Measurements from ENCODE around the gene AGO1. TPM values are rescaled to one million over a fixed set of nuclear protein-coding genes. Genes with fewer than 3 reads are reported as not detected.

The AGO1 gene
- total and polyA plus RNA-seq, 2 of the 13 experiments (the other 11 are each of a cell fraction or from before 2014, with no cell fraction given), result 9.2 to 18.6 TPM

DNA sequence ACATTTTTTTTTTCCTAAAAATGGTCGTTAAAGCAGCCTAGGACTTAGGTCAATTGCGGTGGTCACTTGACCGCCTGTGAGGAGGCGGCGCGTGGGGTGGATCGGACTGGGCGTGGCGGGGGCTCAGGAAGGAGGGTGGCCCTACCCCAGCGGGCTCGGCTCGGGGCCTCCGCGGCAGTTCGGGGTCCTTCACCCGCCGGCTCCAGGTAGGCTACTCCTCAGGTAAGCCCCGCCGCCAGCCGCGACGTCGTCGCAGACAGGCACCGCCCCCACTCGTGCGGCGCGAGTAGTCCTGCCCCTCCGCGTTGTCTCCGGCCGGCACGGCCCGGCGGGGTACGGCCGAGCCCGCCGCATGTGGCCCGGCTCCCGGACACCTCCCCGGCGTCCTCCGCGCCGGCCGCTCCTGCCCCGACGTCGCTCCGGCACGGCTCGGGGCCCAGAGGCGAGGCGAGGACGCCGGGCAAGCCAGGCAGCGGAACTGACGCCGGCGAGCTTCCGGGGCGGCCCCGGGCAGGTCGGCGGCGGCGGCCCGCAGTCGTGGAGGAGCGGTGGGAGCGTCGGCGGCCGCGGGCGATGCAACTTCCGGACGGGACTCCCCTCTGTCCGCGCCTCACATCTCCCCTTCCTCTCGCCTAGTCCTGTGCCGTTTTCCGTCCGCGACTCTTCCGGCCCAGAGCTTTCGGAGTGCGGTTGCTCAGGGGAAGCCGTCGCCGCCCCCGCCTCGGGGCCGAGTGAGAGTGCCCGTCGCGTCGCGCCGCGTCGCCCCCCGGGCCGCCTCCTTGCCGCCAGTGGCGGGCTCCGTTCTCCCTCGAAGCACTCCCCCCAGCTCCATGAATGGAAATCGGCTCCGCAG is 47.8 kb downstream of the AGO1 start, which contains the start of gene AGO3 (continued):
- TF ChIP-seq, protein P1, sequence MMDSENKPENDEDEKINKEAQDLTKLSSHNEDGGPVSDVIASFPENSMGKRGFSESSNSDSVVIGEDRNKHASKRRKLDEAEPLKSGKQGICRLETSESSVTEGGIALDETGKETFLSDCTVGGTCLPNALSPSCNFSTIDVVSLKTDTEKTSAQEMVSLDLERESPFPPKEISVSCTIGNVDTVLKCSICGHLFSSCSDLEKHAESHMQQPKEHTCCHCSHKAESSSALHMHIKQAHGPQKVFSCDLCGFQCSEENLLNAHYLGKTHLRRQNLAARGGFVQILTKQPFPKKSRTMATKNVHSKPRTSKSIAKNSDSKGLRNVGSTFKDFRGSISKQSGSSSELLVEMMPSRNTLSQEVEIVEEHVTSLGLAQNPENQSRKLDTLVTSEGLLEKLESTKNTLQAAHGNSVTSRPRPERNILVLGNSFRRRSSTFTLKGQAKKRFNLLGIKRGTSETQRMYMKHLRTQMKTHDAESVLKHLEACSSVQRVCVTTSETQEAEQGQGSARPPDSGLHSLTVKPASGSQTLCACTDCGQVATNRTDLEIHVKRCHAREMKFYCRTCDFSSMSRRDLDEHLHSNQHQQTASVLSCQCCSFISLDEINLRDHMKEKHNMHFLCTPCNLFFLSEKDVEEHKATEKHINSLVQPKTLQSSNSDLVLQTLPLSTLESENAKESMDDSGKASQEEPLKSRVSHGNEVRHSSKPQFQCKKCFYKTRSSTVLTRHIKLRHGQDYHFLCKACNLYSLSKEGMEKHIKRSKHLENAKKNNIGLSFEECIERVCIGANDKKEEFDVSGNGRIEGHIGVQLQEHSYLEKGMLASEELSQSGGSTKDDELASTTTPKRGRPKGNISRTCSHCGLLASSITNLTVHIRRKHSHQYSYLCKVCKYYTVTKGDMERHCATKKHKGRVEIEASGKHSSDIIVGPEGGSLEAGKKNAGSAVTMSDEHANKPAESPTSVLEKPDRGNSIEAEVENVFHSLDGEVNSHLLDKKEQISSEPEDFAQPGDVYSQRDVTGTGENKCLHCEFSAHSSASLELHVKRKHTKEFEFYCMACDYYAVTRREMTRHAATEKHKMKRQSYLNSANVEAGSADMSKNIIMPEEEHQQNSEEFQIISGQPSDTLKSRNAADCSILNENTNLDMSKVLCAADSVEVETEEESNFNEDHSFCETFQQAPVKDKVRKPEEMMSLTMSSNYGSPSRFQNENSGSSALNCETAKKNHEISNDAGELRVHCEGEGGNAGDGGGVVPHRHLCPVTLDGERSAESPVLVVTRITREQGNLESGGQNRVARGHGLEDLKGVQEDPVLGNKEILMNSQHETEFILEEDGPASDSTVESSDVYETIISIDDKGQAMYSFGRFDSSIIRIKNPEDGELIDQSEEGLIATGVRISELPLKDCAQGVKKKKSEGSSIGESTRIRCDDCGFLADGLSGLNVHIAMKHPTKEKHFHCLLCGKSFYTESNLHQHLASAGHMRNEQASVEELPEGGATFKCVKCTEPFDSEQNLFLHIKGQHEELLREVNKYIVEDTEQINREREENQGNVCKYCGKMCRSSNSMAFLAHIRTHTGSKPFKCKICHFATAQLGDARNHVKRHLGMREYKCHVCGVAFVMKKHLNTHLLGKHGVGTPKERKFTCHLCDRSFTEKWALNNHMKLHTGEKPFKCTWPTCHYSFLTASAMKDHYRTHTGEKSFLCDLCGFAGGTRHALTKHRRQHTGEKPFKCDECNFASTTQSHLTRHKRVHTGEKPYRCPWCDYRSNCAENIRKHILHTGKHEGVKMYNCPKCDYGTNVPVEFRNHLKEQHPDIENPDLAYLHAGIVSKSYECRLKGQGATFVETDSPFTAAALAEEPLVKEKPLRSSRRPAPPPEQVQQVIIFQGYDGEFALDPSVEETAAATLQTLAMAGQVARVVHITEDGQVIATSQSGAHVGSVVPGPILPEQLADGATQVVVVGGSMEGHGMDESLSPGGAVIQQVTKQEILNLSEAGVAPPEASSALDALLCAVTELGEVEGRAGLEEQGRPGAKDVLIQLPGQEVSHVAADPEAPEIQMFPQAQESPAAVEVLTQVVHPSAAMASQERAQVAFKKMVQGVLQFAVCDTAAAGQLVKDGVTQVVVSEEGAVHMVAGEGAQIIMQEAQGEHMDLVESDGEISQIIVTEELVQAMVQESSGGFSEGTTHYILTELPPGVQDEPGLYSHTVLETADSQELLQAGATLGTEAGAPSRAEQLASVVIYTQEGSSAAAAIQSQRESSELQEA (CRISPR knock-in tag; IDR thresholded peaks at IDR 0.05; ENCODE audit: not compliant biosample characterization), result peak; percentile 60
- TF ChIP-seq SPEN (CRISPR knock-in tag; IDR thresholded peaks at IDR 0.05; ENCODE audit: low read depth) (peak; percentile 67; the same call in 1 of the 2 replicates), ZFP41 (CRISPR knock-in tag; IDR thresholded peaks at IDR 0.05; ENCODE audit: borderline replicate concordance) (0 out of 2 replicates have a peak, but pooled peaks have one; percentile 25), ZNF343 (CRISPR knock-in tag; IDR thresholded peaks at IDR 0.05) (peak; percentile 45; the same call in 1 of the 2 replicates), ZNF878 (CRISPR knock-in tag; IDR thresholded peaks at IDR 0.05) (no peak), ZNF589 (CRISPR knock-in tag; conservative IDR thresholded peaks at IDR 0.05) (peak; percentile 62), ZFP36L1 (CRISPR knock-in tag; IDR thresholded peaks at IDR 0.05) (no peak; the same call in 1 of the 2 replicates), PITX1 (CRISPR knock-in tag; IDR thresholded peaks at IDR 0.05) (no peak; the same call in 1 of the 2 replicates), ZNF510 (CRISPR knock-in tag; IDR thresholded peaks at IDR 0.05; ENCODE audit: low read depth) (no peak; the same call in 1 of the 2 replicates), FOXA1 (IDR thresholded peaks at IDR 0.05) (no peak), FOXA1 (CRISPR knock-in tag; IDR thresholded peaks at IDR 0.05) (no peak; the same call in 1 of the 2 replicates)
- TF ChIP-seq, protein P2, sequence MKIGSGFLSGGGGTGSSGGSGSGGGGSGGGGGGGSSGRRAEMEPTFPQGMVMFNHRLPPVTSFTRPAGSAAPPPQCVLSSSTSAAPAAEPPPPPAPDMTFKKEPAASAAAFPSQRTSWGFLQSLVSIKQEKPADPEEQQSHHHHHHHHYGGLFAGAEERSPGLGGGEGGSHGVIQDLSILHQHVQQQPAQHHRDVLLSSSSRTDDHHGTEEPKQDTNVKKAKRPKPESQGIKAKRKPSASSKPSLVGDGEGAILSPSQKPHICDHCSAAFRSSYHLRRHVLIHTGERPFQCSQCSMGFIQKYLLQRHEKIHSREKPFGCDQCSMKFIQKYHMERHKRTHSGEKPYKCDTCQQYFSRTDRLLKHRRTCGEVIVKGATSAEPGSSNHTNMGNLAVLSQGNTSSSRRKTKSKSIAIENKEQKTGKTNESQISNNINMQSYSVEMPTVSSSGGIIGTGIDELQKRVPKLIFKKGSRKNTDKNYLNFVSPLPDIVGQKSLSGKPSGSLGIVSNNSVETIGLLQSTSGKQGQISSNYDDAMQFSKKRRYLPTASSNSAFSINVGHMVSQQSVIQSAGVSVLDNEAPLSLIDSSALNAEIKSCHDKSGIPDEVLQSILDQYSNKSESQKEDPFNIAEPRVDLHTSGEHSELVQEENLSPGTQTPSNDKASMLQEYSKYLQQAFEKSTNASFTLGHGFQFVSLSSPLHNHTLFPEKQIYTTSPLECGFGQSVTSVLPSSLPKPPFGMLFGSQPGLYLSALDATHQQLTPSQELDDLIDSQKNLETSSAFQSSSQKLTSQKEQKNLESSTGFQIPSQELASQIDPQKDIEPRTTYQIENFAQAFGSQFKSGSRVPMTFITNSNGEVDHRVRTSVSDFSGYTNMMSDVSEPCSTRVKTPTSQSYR (CRISPR knock-in tag; IDR thresholded peaks at IDR 0.05; ENCODE audit: borderline replicate concordance), result peak; percentile 35; the same call in 1 of the 2 replicates
- TF ChIP-seq, protein P3, sequence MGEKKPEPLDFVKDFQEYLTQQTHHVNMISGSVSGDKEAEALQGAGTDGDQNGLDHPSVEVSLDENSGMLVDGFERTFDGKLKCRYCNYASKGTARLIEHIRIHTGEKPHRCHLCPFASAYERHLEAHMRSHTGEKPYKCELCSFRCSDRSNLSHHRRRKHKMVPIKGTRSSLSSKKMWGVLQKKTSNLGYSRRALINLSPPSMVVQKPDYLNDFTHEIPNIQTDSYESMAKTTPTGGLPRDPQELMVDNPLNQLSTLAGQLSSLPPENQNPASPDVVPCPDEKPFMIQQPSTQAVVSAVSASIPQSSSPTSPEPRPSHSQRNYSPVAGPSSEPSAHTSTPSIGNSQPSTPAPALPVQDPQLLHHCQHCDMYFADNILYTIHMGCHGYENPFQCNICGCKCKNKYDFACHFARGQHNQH (CRISPR knock-in tag; IDR thresholded peaks at IDR 0.05), result no peak; the same call in 1 of the 2 replicates
- TF ChIP-seq, protein P4, sequence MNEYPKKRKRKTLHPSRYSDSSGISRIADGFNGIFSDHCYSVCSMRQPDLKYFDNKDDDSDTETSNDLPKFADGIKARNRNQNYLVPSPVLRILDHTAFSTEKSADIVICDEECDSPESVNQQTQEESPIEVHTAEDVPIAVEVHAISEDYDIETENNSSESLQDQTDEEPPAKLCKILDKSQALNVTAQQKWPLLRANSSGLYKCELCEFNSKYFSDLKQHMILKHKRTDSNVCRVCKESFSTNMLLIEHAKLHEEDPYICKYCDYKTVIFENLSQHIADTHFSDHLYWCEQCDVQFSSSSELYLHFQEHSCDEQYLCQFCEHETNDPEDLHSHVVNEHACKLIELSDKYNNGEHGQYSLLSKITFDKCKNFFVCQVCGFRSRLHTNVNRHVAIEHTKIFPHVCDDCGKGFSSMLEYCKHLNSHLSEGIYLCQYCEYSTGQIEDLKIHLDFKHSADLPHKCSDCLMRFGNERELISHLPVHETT (CRISPR knock-in tag; conservative IDR thresholded peaks at IDR 0.05), result peak; percentile 91
